Large intestine (tissue), 3 donors: Measurements from ENCODE around the gene KCNH6. TPM values are rescaled to one million over a fixed set of nuclear protein-coding genes. Genes with fewer than 3 reads are reported as not detected.

Source experiments
- DNase-seq, 2 donors: peaks; one replicate each; pipeline versions ENCODE4 v3.0.0 to v3.0.0-alpha.2; 2013
- H3K27ac ChIP-seq: one replicate; pipeline ENCODE4 v1.5.1; 2013; ENCODE audit warnings: low read length
- H3K27me3 ChIP-seq: 2 replicates; pipeline ENCODE4 v1.6.1; 2013; ENCODE audit warnings: low read length; ENCODE audit not compliant: control insufficient read depth, insufficient read depth
- H3K36me3 ChIP-seq: 2 replicates; pipeline ENCODE4 v1.6.1; 2013; ENCODE audit warnings: low read length; ENCODE audit not compliant: control insufficient read depth, insufficient read depth
- H3K4me1 ChIP-seq: one replicate; pipeline ENCODE4 v1.6.1; 2013; ENCODE audit warnings: low read length; ENCODE audit not compliant: control insufficient read depth, insufficient read depth
- H3K4me3 ChIP-seq: one replicate; pipeline ENCODE4 v1.5.1; 2013; ENCODE audit warnings: low read length
- H3K9me3 ChIP-seq: one replicate; pipeline ENCODE4 v1.6.1; 2013; ENCODE audit warnings: mild to moderate bottlenecking, low read depth, low read length, moderate library complexity; ENCODE audit not compliant: control insufficient read depth
- WGBS: methylation state at CpG from one replicate; pipeline ENCODE4 v1.1.5; 2013; ENCODE audit warnings: low lambda C conversion rate; ENCODE audit not compliant: insufficient coverage; 5-methylcytosine and 5-hydroxymethylcytosine counted together
- polyA plus RNA-seq: library from polyadenylated mRNA; unstranded; fragments of 120-200 nt; gene quantifications from one replicate; pipeline ENCODE4 v1.2.1, GENCODE V29; 2013

The KCNH6 gene
- polyA plus RNA-seq, 1 donor: 6.9 TPM

- Histone ChIP-seq H3K27me3 (peaks cover 17% of the 10 kb centered on the region), H3K4me1 (peaks cover 10% of the 10 kb centered on the region), H3K4me3 (no peak overlapping the region), H3K9me3 (no peaks in the 10 kb centered on the region), H3K27ac (no peak overlapping the region), H3K36me3 (no peaks in the 10 kb centered on the region)
- no CpG with 5 or more reads among the region's 13 CpGs for WGBS
- DNase-seq: no peak
Measured at GRCh38 chr17:63534816-63535455, 11.8 kb downstream of the KCNH6 start.

- Histone ChIP-seq H3K4me3 (no peak overlapping the region), H3K9me3 (no peaks in the 10 kb centered on the region), H3K4me1 (peaks cover 9% of the 10 kb centered on the region), H3K27ac (no peak overlapping the region), H3K27me3 (peaks cover 17% of the 10 kb centered on the region), H3K36me3 (no peaks in the 10 kb centered on the region)
- no CpG with 5 or more reads among the region's 24 CpGs for WGBS
- no peak for DNase-seq
Measured at GRCh38 chr17:63535640-63536039, 12.5 kb downstream of the KCNH6 start.

GRCh38 chr17:63537001-63537400 is 13.8 kb downstream of the KCNH6 start:
- H3K36me3 ChIP-seq: no peaks in the 10 kb centered on the region
- DNase-seq: no peak
- WGBS: no CpG with 5 or more reads among the region's 4 CpGs
- H3K4me3 ChIP-seq: no peak overlapping the region
- no peaks in the 10 kb centered on the region for H3K9me3 ChIP-seq
- peaks cover 17% of the 10 kb centered on the region for H3K27me3 ChIP-seq
- no peak overlapping the region for H3K27ac ChIP-seq
- H3K4me1 ChIP-seq: peaks cover 6% of the 10 kb centered on the region

GRCh38 chr17:63537991-63538692 is 15.0 kb downstream of the KCNH6 start:
- Histone ChIP-seq H3K36me3 (no peaks in the 10 kb centered on the region), H3K9me3 (no peaks in the 10 kb centered on the region), H3K4me3 (no peak overlapping the region), H3K27ac (no peak overlapping the region), H3K27me3 (peaks cover 17% of the 10 kb centered on the region), H3K4me1 (peaks cover 6% of the 10 kb centered on the region)
- WGBS: no CpG with 5 or more reads among the region's 62 CpGs
- DNase-seq: peak in 1 of 2 donors; percentile 25

GRCh38 chr17:63538693-63539595 is 15.8 kb downstream of the KCNH6 start:
- no peaks in the 10 kb centered on the region for H3K9me3 ChIP-seq
- H3K27me3 ChIP-seq: peaks cover 17% of the 10 kb centered on the region
- H3K4me1 ChIP-seq: peaks cover 6% of the 10 kb centered on the region
- H3K36me3 ChIP-seq: no peaks in the 10 kb centered on the region
- DNase-seq: no peak
- H3K4me3 ChIP-seq: no peak overlapping the region
- no CpG with 5 or more reads among the region's 9 CpGs for WGBS
- H3K27ac ChIP-seq: no peak overlapping the region

GRCh38 chr17:63540590-63540989 is 17.4 kb downstream of the KCNH6 start:
- WGBS: no CpG with 5 or more reads among the region's 4 CpGs
- peaks cover 17% of the 10 kb centered on the region for H3K27me3 ChIP-seq

GRCh38 chr17:63542218-63542545 is 19.0 kb downstream of the KCNH6 start:
- Histone ChIP-seq H3K27ac (no peak overlapping the region), H3K4me1 (peaks cover 10% of the 10 kb centered on the region), H3K27me3 (peaks cover 17% of the 10 kb centered on the region), H3K9me3 (no peaks in the 10 kb centered on the region), H3K4me3 (no peak overlapping the region), H3K36me3 (no peaks in the 10 kb centered on the region)
- no peak for DNase-seq
- WGBS: no CpG with 5 or more reads among the region's 9 CpGs

More at GRCh38 chr17:63540590-63540989, 17.4 kb downstream of the KCNH6 start:
- Histone ChIP-seq H3K27ac (no peak overlapping the region), H3K4me3 (no peak overlapping the region), H3K9me3 (no peaks in the 10 kb centered on the region), H3K4me1 (peaks cover 6% of the 10 kb centered on the region), H3K36me3 (no peaks in the 10 kb centered on the region)
- no peak for DNase-seq

- WGBS: no CpG with 5 or more reads among the region's 15 CpGs
- no peak overlapping the region for H3K27ac ChIP-seq
- no peaks in the 10 kb centered on the region for H3K9me3 ChIP-seq
- DNase-seq: no peak
- H3K4me1 ChIP-seq: peaks cover 7% of the 10 kb centered on the region
- no peaks in the 10 kb centered on the region for H3K36me3 ChIP-seq
- no peak overlapping the region for H3K4me3 ChIP-seq
- H3K27me3 ChIP-seq: peaks cover 12% of the 10 kb centered on the region
Measured at GRCh38 chr17:63542942-63543821, 20.0 kb downstream of the KCNH6 start.

GRCh38 chr17:63543822-63544420 is 20.8 kb downstream of the KCNH6 start:
- H3K27me3 ChIP-seq: peaks cover 4% of the 10 kb centered on the region
- H3K9me3 ChIP-seq: no peaks in the 10 kb centered on the region
- H3K36me3 ChIP-seq: no peaks in the 10 kb centered on the region
- no peak overlapping the region for H3K4me3 ChIP-seq
- no peak overlapping the region for H3K27ac ChIP-seq
- peaks cover 3% of the 10 kb centered on the region for H3K4me1 ChIP-seq
- no peak for DNase-seq
